Astrocyte (in vitro differentiated cells and primary cell): ENCODE results near the gene XXYLT1.

ENCODE experiments used
- CTCF ChIP-seq: IDR thresholded peaks from 2 replicates; pipeline ENCODE4 v1.5.1; 2011; ENCODE audit warnings: low read depth, mild to moderate bottlenecking, inconsistent platforms, low read length, moderate library complexity; ENCODE audit not compliant: insufficient read depth
- EZH2 ChIP-seq: IDR thresholded peaks from 2 replicates; pipeline ENCODE4 v1.6.1; 2012; ENCODE audit warnings: mild to moderate bottlenecking, low read length, inconsistent platforms; ENCODE audit not compliant: insufficient read depth

DNA sequence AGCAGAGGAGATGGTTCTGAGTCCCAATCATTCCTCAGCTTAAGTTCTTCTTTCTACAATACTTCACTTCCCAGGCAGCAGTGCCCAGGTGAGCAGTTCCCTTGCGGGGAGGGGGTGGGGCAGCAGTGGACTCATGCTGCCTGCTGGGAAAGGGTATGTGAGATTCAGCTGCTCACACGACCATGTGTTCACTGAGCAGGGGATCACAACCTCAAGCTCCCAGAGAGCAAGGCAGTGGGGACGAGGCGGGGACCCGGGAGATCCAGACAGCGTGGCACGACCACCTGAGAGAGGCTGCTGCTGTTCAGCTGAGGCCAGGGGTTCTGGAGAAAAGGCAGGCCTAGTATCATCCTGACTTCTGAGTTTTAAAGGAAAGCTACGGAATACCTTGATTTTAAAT is 166.6 kb downstream of the XXYLT1 start:
- TF ChIP-seq EZH2 = no peak
- TF ChIP-seq CTCF = no peak
